Endothelial cell of umbilical vein (primary cell): ENCODE measurements around the gene AGMO. TPM values are rescaled to one million over a fixed set of nuclear protein-coding genes. Genes with fewer than 3 reads are reported as not detected.

Source experiments
- BruUV-seq: library from RNA; stranded (reverse); fragments of 400-500 nt; replicated peaks from 2 replicates; lab custom pipeline; 2021; lab: Mats Ljungman, UMichigan
- CTCF ChIA-PET: fragments of 300-600, 350-600 bp; sonication (Branson Sonifier 250); formaldehyde crosslinking; loops from one replicate; lab custom pipeline; 2021; ENCODE audit warnings: antibody characterized with exemption, inconsistent platforms; lab: Charles Lee
- POLR2A ChIA-PET: fragments of 300-600, 350-600 bp; sonication (Branson Sonifier 250); formaldehyde crosslinking; loops from one replicate; lab custom pipeline; 2021; ENCODE audit warnings: antibody characterized with exemption, inconsistent platforms; lab: Charles Lee
- DNase-seq: peaks from one replicate; pipeline ENCODE4 v3.0.0-alpha.2; 2011; ENCODE audit warnings: low read depth, low spot score
- FAIRE-seq: peaks from 2 replicates; lab custom pipeline; 2011; peaks lifted over from hg19 to GRCh38; lab: Jason Lieb, UNC
- H2AFZ ChIP-seq: 2 replicates; pipeline ENCODE4 v1.6.0; 2012; ENCODE audit warnings: low read depth, low read length, control low read depth, inconsistent platforms
- H3K27ac ChIP-seq: 2 replicates; pipeline ENCODE4 v1.5.1; 2011; ENCODE audit warnings: low read depth, mild to moderate bottlenecking, control low read depth, low read length, moderate library complexity; ENCODE audit not compliant: insufficient read depth
- H3K27me3 ChIP-seq, 2 experiments: 2 replicates each; pipeline versions ENCODE4 v1.6.0 to v1.6.1; 2011; ENCODE audit warnings: low read length in 2 of 2, mixed read lengths in 1 of 2; ENCODE audit not compliant: control insufficient read depth in 2 of 2, insufficient read depth in 2 of 2
- H3K36me3 ChIP-seq, 2 experiments: 2 replicates in 1 of 2; 3 replicates in 1 of 2; pipeline ENCODE4 v1.5.1; 2011; ENCODE audit warnings: low read length in 2 of 2, mild to moderate bottlenecking in 1 of 2, moderate library complexity in 1 of 2; ENCODE audit not compliant: control insufficient read depth in 2 of 2, insufficient read depth in 2 of 2; ENCODE audit errors: extremely low read depth in 1 of 2
- H3K4me1 ChIP-seq: 3 replicates; pipeline ENCODE4 v1.5.1; 2011; ENCODE audit warnings: mild to moderate bottlenecking, low read length; ENCODE audit not compliant: control insufficient read depth, insufficient read depth; ENCODE audit errors: extremely low read depth
- H3K4me2 ChIP-seq: 2 replicates; pipeline ENCODE4 v1.6.1; 2011; ENCODE audit warnings: low read length, control low read depth, mixed read lengths; ENCODE audit not compliant: insufficient read depth
- H3K4me3 ChIP-seq, 3 experiments: fragments of 200-600 bp in 1 of 3; sonication (generic), shearing (Covaris generic) in 1 of 3; replicated peaks in 1 of 3; 2 replicates each; pipeline ENCODE4 v1.5.1; 2011 to 2016; ENCODE audit warnings: control low read depth in 3 of 3, low read length in 3 of 3, mild to moderate bottlenecking in 2 of 3, inconsistent platforms in 1 of 3, low read depth in 1 of 3, moderate library complexity in 1 of 3; ENCODE audit not compliant: insufficient read depth in 1 of 3
- H3K79me2 ChIP-seq: 2 replicates; pipeline ENCODE4 v1.6.0; 2012; ENCODE audit warnings: low read length, inconsistent platforms; ENCODE audit not compliant: control insufficient read depth, insufficient read depth
- H3K9ac ChIP-seq: replicated peaks from 2 replicates; pipeline ENCODE3; 2011; ENCODE audit warnings: low read length, control low read depth; ENCODE audit not compliant: insufficient read depth; ENCODE audit errors: extremely low read depth
- H3K9me1 ChIP-seq: replicated peaks from 3 replicates; pipeline ENCODE4 v1.6.0; 2011; ENCODE audit warnings: mild to moderate bottlenecking, low read length; ENCODE audit not compliant: control insufficient read depth, insufficient read depth; ENCODE audit errors: extremely low read depth
- H3K9me3 ChIP-seq: replicated peaks from 2 replicates; pipeline ENCODE4 v1.5.1; 2012; ENCODE audit warnings: low read length, inconsistent platforms; ENCODE audit not compliant: control insufficient read depth, insufficient read depth
- H4K20me1 ChIP-seq: replicated peaks from 2 replicates; pipeline ENCODE3; 2011; ENCODE audit warnings: mild to moderate bottlenecking, low read length; ENCODE audit not compliant: control insufficient read depth, insufficient read depth; ENCODE audit errors: extremely low read depth
- CTCF ChIP-seq, 2 donors: IDR thresholded peaks; 1 replicate in 1 of 2; 2 replicates in 1 of 2; pipeline ENCODE4 v1.5.1; 2011; ENCODE audit warnings: low read length in 2 of 2, mild to moderate bottlenecking in 2 of 2, moderate library complexity in 2 of 2, control low read depth in 1 of 2, inconsistent platforms in 1 of 2, low read depth in 1 of 2; ENCODE audit not compliant: insufficient read depth in 1 of 2; ENCODE audit errors: extremely low read depth in 1 of 2
- EZH2 ChIP-seq: IDR thresholded peaks from 2 replicates; pipeline ENCODE4 v1.6.1; 2012; ENCODE audit warnings: borderline replicate concordance, low read depth, mild to moderate bottlenecking, moderate library complexity, low read length, inconsistent platforms; ENCODE audit not compliant: severe bottlenecking
- FOS ChIP-seq: IDR thresholded peaks from 2 replicates; pipeline ENCODE4 v1.6.1; 2011; ENCODE audit warnings: mild to moderate bottlenecking, low read length, moderate library complexity, borderline replicate concordance; ENCODE audit not compliant: insufficient read depth
- GATA2 ChIP-seq: IDR thresholded peaks from 2 replicates; pipeline ENCODE4 v1.7.0; 2011; ENCODE audit warnings: low read depth, mild to moderate bottlenecking, moderate library complexity, mixed read lengths, low read length; ENCODE audit not compliant: insufficient read length, insufficient read depth
- JUN ChIP-seq: IDR thresholded peaks from 2 replicates; pipeline ENCODE4 v1.6.1; 2011; ENCODE audit warnings: borderline replicate concordance, low read depth; ENCODE audit not compliant: insufficient read length, insufficient read depth
- MAX ChIP-seq: IDR thresholded peaks from 2 replicates; pipeline ENCODE4 v1.6.1; 2011; ENCODE audit not compliant: insufficient read depth, insufficient read length
- MYC ChIP-seq: IDR thresholded peaks from one replicate; pipeline ENCODE4 v1.6.1; 2011; ENCODE audit warnings: mild to moderate bottlenecking, low read depth, low read length
- POLR2A ChIP-seq: IDR thresholded peaks from 2 replicates; pipeline ENCODE4 v1.6.1; 2012; ENCODE audit warnings: low read depth, mild to moderate bottlenecking, control low read depth, low read length
- POLR2AphosphoS5 ChIP-seq: IDR thresholded peaks from 2 replicates; pipeline ENCODE4 v1.6.1; 2012; ENCODE audit warnings: low read depth, mild to moderate bottlenecking, control low read depth, low read length, moderate library complexity; ENCODE audit not compliant: insufficient read depth
- dilution Hi-C: fragments of 300-500 bp; cut with MboI; formaldehyde crosslinking; loops from one replicate; pipeline ENCODE4 v1.15.0; 2019; ENCODE audit warnings: low sequenced_read_pairs; ENCODE audit not compliant: extremely low pct_ligation_motif_present
- intact Hi-C: fragments of 100-400 bp; cut with micrococcal nuclease; formaldehyde crosslinking; loops from one replicate; pipeline ENCODE4 v1.10.0; 2022
- polyA plus RNA-seq, 4 experiments: library from polyadenylated mRNA; depleted of rRNA in 3 of 4; stranded (reverse) in 3 of 4; unstranded in 1 of 4; fragments of >200 nt; gene quantifications; 2 replicates each; pipeline versions ENCODE4 v1.2.1 to v1.2.3, GENCODE V29; 2011 to 2012; ENCODE audit warnings: missing spikeins in 1 of 4
- total RNA-seq: library from RNA; stranded (reverse); gene quantifications from 2 replicates; pipeline ENCODE4 v1.2.3, GENCODE V29; 2021

Gene AGMO
- total and polyA plus RNA-seq, 2 donors (not counting 3 experiments of a cell fraction or from before 2014, with no cell fraction given), result 0.23 to 0.40 TPM

GRCh38 chr7:15607529-15608210, 45.9 kb upstream of the AGMO start:
- Histone ChIP-seq H3K36me3 (no peaks in the 10 kb centered on the region), H3K27me3 (no peaks in the 10 kb centered on the region), H3K9ac (no peak overlapping the region), H3K27ac (no peak overlapping the region), H3K4me3 (no peak overlapping the region), H4K20me1 (no peaks in the 10 kb centered on the region), H3K9me1 (no peaks in the 10 kb centered on the region), H3K9me3 (no peaks in the 10 kb centered on the region), H2AFZ (no peak overlapping the region), H3K79me2 (no peaks in the 10 kb centered on the region), H3K4me2 (no peak overlapping the region), H3K4me1 (no peaks in the 10 kb centered on the region)
- FAIRE-seq (no peak), DNase-seq (no peak)
- intact Hi-C loops, result no loop called here
- POLR2A ChIA-PET, result no interaction called here
- no TSS peak for BruUV-seq
- TF ChIP-seq MAX (no peak), FOS (no peak), CTCF (IDR thresholded peaks at IDR 0.05; ENCODE audit: extremely low read depth in 1 of 2, insufficient read depth in 1 of 2, low read depth in 1 of 2, low read length in 2 of 2) (no peak), JUN (no peak), POLR2AphosphoS5 (no peak), EZH2 (no peak), POLR2A (no peak), GATA2 (no peak), MYC (no peak)
- CTCF ChIA-PET, result interaction anchor here (0.7 to 1.2 kb wide), 4 partner anchors 9 to 463 kb away, joined by 3 read pairs; no protein-coding TSS in a partner anchor
- dilution Hi-C loops, result no loop called here
